Measurements from ENCODE around the gene TRAF3IP3.

The TRAF3IP3 gene

GRCh38 chr1:209729436-209729835, 26.4 kb upstream of the TRAF3IP3 start:
- no peak for TF ChIP-seq EP300 (IDR thresholded peaks at IDR 0.05; ENCODE audit: borderline replicate concordance)

GRCh38 chr1:209732725-209733124, 23.1 kb upstream of the TRAF3IP3 start:
- TF ChIP-seq USF1 (IDR thresholded peaks at IDR 0.05) (no peak), FOXM1 (IDR thresholded peaks at IDR 0.05; ENCODE audit: borderline replicate concordance, low read depth) (no peak), RAD21 (IDR thresholded peaks at IDR 0.05; ENCODE audit: low read depth) (no peak), YY1 (IDR thresholded peaks at IDR 0.05; ENCODE audit: low read depth) (no peak), EGR1 (IDR thresholded peaks at IDR 0.05) (no peak)

GRCh38 chr1:209733409-209734192, 22.3 kb upstream of the TRAF3IP3 start:
- TF ChIP-seq EP300 (IDR thresholded peaks at IDR 0.05; ENCODE audit: borderline replicate concordance) (no peak), MAX (IDR thresholded peaks at IDR 0.05) (no peak), YY1 (IDR thresholded peaks at IDR 0.05; ENCODE audit: low read depth) (no peak), TCF12 (IDR thresholded peaks at IDR 0.05; ENCODE audit: low read depth) (no peak), NFIC (IDR thresholded peaks at IDR 0.05) (no peak), ZBTB7A (IDR thresholded peaks at IDR 0.05; ENCODE audit: low read depth) (no peak), FOXM1 (IDR thresholded peaks at IDR 0.05; ENCODE audit: borderline replicate concordance, low read depth) (no peak), REST (IDR thresholded peaks at IDR 0.05; ENCODE audit: low read depth) (no peak)

- TF ChIP-seq NFIC (IDR thresholded peaks at IDR 0.05) (no peak), ZBTB7A (IDR thresholded peaks at IDR 0.05; ENCODE audit: low read depth) (no peak), TCF12 (IDR thresholded peaks at IDR 0.05; ENCODE audit: low read depth) (no peak), EP300 (IDR thresholded peaks at IDR 0.05; ENCODE audit: borderline replicate concordance) (no peak), YY1 (IDR thresholded peaks at IDR 0.05; ENCODE audit: low read depth) (no peak), EGR1 (IDR thresholded peaks at IDR 0.05) (no peak), FOXM1 (IDR thresholded peaks at IDR 0.05; ENCODE audit: borderline replicate concordance, low read depth) (no peak), USF1 (IDR thresholded peaks at IDR 0.05) (no peak), CREB1 (IDR thresholded peaks at IDR 0.05; ENCODE audit: low read depth) (no peak), MAX (IDR thresholded peaks at IDR 0.05) (no peak), CEBPB (IDR thresholded peaks at IDR 0.05) (no peak), RAD21 (IDR thresholded peaks at IDR 0.05; ENCODE audit: low read depth) (no peak), REST (IDR thresholded peaks at IDR 0.05; ENCODE audit: low read depth) (no peak), TAF1 (IDR thresholded peaks at IDR 0.05; ENCODE audit: low read depth) (no peak), TEAD4 (IDR thresholded peaks at IDR 0.05) (no peak)
These were observed 19.2 kb upstream of the TRAF3IP3 start for GRCh38 chr1:209736490-209737117.

GRCh38 chr1:209737118-209737505, 18.7 kb upstream of the TRAF3IP3 start:
- no peak for TF ChIP-seq MAX (IDR thresholded peaks at IDR 0.05)
- no peak for TF ChIP-seq TCF12 (IDR thresholded peaks at IDR 0.05; ENCODE audit: low read depth)
- TF ChIP-seq USF1 (IDR thresholded peaks at IDR 0.05), result no peak
- no peak for TF ChIP-seq TAF1 (IDR thresholded peaks at IDR 0.05; ENCODE audit: low read depth)
- TF ChIP-seq TEAD4 (IDR thresholded peaks at IDR 0.05), result no peak
- no peak for TF ChIP-seq EP300 (IDR thresholded peaks at IDR 0.05; ENCODE audit: borderline replicate concordance)
- no peak for TF ChIP-seq FOXM1 (IDR thresholded peaks at IDR 0.05; ENCODE audit: borderline replicate concordance, low read depth)
- TF ChIP-seq CEBPB (IDR thresholded peaks at IDR 0.05), result no peak
- no peak for TF ChIP-seq NFIC (IDR thresholded peaks at IDR 0.05)
- TF ChIP-seq REST (IDR thresholded peaks at IDR 0.05; ENCODE audit: low read depth), result no peak
- TF ChIP-seq EGR1 (IDR thresholded peaks at IDR 0.05), result no peak
- TF ChIP-seq YY1 (IDR thresholded peaks at IDR 0.05; ENCODE audit: low read depth), result no peak
- no peak for TF ChIP-seq RAD21 (IDR thresholded peaks at IDR 0.05; ENCODE audit: low read depth)
- TF ChIP-seq ZBTB7A (IDR thresholded peaks at IDR 0.05; ENCODE audit: low read depth), result no peak
- TF ChIP-seq CREB1 (IDR thresholded peaks at IDR 0.05; ENCODE audit: low read depth), result no peak
